Measurements from ENCODE around the gene CENPS. TPM values are rescaled to one million over a fixed set of nuclear protein-coding genes. Genes with fewer than 3 reads are reported as not detected.
"Not testable (repeated sequence)": the region's sequence is repeated elsewhere in the genome, so short reads cannot be mapped to it uniquely, and the experiment has no call there.

The CENPS gene
- total RNA-seq, 1 experiment from 2014 or later, result 14.3 TPM

DNA sequence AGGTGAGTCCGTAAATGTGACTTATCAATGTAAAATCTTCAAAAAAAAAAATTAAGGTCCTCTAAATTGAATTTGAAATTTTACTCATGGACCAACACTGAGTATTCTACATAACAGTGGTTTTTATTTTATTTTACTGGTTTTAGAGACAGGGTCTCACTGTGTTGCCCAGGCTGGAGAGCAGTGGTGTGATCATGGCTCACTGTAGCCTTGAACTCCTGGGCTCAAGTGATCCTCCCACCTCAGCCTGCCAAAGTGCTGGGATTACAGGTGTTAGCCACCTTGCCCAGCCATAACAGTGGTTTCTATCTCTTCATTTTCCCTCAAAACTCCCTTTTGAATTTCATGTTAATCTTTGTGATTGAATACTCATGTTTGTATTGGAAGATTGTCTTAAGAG is 14.3 kb upstream of the CENPS start:
- DNase-seq (ENCODE audit: low spot score); in situ Hi-C loops (cut with HindIII; ENCODE audit: low sequenced_read_pairs): not testable (repeated sequence)

DNA sequence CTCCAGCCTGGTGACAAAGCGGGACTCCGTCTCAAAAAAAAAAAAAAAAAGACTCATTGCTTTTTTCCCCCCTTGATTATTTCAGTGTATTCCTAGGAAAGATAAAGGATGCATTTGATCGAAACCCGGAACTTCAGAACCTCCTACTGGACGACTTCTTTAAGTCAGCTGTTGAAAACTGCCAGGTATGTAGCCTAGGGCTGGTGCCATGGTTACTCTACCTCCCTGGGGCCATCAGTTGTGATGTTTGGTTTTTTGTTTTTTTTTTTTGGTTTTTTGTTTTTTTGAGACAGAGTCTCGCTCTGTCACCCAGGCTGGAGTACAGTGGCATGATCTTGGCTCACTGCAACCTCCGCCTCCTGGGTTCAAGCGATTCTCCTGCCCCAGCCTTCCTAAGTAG is 11.5 kb upstream of the CENPS start:
- in situ Hi-C loops (cut with HindIII; ENCODE audit: low sequenced_read_pairs), result not testable (repeated sequence)

DNA sequence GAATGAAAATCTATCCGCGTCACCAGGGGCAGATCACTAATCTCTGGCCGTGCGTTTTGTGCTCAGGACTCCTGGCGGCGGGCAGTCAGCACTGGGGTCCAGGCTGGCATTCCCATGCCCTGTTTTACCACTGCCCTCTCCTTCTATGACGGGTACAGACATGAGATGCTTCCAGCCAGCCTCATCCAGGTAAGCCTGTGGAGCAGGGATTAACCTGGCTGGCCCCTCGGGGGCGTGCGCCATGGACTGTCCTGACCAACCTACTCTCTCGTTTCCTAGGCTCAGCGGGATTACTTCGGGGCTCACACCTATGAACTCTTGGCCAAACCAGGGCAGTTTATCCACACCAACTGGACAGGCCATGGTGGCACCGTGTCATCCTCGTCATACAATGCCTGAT is 10.9 kb upstream of the CENPS start:
- no peak for DNase-seq (ENCODE audit: low spot score)
- in situ Hi-C loops (cut with HindIII; ENCODE audit: low sequenced_read_pairs), result no loop called here

More for the DNA sequence above, 11.5 kb upstream of the CENPS start:
- DNase-seq (ENCODE audit: low spot score), result not testable (repeated sequence)

DNA sequence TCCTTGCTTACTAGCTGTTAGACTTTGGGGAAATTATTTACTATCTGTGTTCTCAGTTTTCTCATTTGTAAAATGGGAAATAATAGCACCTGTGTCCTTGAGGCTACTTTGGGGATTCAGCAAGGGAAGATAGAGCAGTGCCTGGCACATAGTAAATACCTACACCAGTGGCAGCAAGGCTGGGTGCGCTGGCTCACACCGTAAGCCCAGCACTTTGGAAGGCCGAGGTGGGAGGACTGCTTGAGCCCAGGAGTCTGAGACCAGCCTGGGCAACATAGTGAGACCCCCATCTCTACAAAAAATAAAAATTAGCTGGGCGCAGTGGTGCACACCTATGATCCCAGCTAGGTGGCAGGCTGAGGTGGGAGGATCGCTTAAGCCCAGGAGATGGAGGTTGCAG is 8.6 kb upstream of the CENPS start:
- no peak for DNase-seq (ENCODE audit: low spot score)
- in situ Hi-C loops (cut with HindIII; ENCODE audit: low sequenced_read_pairs), result no loop called here

DNA sequence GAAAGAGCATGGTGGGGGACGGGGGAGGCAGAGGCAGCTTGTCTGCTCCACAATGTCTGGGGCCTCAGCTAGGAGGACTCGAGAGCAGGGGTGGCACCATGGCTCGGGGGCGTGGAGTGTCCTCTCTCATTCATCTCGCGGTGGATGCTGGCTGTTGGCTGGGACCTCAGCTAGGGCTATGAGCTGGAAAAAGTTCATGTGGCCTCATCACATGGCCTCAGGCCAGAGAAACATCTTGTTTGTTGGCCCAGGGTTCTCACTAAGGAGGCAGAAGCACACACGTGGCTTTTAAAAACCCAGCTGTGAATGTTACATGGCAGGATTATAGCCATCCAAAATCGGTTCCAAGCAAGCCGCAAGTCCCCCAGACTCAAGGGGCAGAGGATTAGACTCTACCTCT is 6.2 kb upstream of the CENPS start:
- DNase-seq (ENCODE audit: low spot score), result no peak
- in situ Hi-C loops (cut with HindIII; ENCODE audit: low sequenced_read_pairs), result no loop called here

DNA sequence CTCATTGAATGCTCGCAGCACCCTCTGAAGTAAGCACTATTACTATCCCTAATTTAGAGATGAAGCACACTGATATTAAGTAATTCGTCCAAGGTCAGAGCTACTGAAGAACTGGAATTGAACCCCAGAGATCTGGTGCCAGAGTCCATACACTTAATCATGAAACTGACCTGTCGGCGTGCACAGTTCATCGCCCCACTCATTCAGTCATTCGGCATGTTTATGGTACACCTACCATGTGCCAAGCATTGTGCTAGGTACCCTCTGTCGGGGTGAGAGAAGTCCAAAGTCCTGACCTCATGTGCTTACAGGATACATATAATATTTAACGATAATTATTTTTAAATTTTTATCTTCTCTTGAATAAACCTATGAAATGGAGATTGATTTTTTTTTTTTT is 5.6 kb upstream of the CENPS start:
- in situ Hi-C loops (cut with HindIII; ENCODE audit: low sequenced_read_pairs), result no loop called here
- no peak for DNase-seq (ENCODE audit: low spot score)

DNA sequence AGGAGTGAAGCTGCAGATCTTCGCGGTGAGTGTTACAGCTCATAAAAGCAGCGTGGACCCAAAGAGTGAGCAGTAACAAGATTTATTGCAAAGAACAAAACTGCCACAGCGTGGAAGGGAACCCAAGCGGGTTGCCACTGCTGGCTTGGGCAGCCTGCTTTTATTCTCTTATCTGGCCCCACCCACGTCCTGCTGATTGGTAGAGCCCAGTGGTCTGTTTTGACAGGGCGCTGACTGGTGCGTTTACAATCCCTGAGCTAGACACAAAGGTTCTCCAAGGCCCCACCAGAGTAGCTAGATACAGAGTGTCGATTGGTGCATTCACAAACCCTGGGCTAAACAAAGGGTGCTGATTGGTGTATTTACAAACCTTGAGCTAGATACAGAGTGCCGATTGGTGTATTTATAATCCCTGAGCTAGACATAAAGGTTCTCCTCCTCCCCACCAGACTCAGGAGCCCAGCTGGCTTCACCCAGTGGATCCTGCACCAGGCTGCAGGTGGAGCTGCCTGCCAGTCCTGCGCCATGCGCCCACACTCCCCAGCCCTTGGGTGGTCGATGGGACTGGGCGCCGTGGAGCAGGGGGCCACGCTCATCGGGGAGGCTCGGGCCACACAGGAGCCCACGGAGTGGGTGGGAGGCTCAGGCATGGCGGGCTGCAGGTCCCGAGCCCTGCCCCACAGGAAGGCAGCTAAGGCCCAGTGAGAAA is 4.3 kb upstream of the CENPS start:
- in situ Hi-C loops (cut with HindIII; ENCODE audit: low sequenced_read_pairs); DNase-seq (ENCODE audit: low spot score): not testable (repeated sequence)

DNA sequence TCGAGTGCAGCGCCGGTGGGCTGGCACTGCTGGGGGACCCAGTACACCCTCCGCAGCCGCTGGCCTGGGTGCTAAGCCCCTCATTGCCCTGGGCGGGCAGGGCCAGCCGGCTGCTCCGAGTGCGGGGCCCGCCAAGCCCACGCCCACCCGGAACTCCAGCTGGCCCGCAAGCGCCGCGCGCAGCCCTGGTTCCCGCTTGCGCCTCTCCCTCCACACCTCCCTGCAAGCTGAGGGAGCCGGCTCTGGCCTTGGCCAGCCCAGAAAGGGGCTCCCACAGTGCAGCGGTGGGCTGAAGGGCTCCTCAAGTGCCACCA is 3.7 kb upstream of the CENPS start:
- in situ Hi-C loops (cut with HindIII; ENCODE audit: low sequenced_read_pairs); DNase-seq (ENCODE audit: low spot score): not testable (repeated sequence)

DNA sequence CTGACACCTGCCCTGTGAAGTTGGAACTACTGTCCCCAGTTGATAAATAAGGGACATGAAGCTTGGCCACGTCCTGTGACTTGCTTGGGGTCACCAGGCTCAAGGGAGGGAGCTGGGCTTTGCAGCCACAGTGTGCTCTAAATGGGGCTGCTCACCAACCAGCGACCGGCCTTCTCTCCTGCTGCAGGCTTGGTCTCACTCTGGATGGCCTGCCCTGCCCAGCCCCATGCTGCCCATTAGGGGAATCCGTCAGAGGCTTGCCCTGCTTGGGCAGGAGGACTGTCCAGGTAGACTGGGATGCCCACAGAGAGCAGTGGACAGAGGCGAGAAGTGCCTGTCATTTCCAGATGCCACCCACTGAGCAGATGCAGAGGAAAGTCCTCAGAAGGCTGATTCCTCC is 1.2 kb upstream of the CENPS start:
- in situ Hi-C loops (cut with HindIII; ENCODE audit: low sequenced_read_pairs), result no loop called here

DNA sequence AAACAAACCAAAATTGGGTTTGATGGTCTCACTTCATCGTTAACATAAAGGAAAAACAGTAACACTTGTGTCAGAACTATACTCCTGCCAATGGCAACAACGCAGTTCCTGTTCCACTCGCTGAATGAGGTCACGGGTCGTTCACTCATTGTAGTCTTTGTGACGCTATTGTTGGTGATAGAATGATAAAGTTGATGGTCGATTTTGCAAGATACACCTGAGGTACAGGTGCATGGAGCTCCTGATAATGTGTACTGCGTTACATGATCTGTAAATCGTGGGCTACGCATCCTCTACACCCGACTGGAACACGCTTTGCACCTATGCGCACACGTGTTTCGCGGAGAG is 391 bp upstream of the CENPS start:
- DNase-seq (ENCODE audit: low spot score), result no peak
- in situ Hi-C loops (cut with HindIII; ENCODE audit: low sequenced_read_pairs), result no loop called here

More for the DNA sequence above, 1.2 kb upstream of the CENPS start:
- DNase-seq (ENCODE audit: low spot score), result no peak

DNA sequence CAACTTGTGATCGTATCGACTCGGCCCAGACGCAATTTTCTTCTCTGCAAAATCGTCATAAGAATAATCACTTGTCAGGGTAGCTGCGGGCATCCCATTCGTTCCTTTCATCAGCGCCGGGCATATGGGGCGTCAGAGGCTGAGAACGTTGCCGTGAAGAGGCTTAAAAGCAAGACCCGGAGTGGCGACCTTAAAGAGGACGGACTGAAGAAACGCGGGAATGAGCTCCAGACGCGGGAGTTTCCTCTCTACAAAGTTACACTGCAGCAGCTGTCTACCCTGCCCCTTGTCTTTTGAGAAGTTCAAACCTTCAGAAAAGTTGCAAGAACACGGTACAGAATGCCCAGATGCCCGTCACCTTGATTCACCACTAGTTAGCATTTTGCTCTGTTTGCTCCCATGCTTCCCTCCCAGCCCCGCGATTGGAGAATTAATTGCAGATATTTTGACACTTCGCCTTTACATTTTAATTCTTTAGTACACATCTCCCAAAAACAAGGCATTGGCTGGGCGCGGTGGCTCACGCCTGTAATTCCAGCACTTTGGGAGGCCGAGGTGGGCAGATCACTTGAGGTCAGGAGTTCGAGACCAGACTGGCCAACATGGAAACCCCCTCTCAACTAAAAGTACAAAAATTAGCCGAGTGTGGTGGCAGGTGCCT is 967 bp downstream of the CENPS start:
- DNase-seq (ENCODE audit: low spot score), result no peak
- in situ Hi-C loops (cut with HindIII; ENCODE audit: low sequenced_read_pairs), result no loop called here

DNA sequence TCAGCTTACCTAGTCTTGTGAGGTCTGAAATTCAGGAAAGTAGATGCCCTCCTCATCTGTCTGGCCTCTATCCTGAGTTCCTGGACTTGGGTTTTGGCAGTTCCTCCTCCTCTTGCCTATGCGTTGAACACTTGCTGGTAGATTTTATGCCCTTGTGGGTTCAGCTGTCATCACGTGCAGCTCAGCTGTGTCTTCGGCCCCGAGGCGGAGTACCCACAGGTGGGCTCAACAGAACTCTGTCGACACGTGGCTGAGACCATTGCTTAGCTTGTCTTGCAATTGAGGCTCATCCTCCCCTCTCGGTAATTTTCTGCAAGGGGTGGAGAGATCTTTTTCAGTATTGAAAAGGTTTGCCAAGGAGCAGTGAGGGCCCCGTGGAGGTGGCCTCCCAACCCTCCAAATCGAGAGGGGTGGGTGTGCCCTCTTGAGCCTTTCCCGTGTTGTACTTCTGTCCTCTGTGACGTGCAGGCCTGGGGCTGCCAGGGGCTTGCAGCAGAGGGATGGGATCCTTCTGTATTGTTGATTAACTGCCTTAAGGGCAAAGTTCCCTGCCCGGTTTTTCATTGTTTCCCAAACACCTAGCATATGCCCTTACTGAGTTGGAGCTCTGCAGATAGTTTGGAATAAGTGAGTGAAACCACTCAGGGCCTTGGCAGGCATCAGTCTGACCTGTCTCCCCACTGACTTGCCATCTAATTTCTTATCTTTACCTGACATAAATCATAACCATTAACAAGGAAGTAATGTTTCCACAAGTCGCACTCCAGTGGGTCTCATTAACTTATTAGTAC is 2.9 kb downstream of the CENPS start:
- in situ Hi-C loops (cut with HindIII; ENCODE audit: low sequenced_read_pairs), result no loop called here
- DNase-seq (ENCODE audit: low spot score), result no peak

DNA sequence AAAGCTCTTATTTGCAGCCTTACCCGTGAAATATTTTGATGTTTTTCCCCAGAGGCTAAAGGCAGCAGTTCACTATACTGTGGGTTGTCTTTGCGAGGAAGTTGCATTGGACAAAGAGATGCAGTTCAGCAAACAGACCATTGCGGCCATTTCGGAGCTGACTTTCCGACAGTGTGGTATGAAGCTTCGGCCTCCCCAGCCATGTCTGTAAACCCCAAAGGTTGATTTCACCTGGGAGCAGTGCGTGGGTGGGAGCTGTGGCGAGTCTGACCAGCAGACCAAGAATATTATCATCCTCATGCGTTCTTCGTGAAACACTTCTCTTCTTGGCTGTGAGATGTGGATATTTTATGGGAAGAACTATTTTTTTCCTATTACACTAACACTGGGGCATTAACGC is 3.6 kb downstream of the CENPS start:
- no peak for DNase-seq (ENCODE audit: low spot score)
- in situ Hi-C loops (cut with HindIII; ENCODE audit: low sequenced_read_pairs), result no loop called here

DNA sequence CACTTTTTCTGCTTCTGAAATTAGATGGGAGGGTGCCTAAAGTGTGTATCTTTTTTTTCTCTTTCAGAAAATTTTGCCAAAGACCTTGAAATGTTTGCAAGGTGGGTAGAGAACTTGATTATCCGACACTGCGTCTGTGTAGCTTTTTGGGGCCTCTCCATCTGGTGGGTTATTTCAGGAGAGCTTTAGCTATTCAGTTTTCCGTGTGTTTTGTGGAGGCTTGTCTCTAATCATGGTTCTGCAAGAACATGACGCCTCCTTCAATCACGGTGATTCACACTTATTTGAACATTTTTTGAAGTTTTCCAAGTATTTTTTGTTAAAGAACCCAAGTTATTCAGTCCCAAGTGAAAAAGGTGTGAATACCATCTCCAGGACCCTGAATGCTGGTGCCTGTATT is 4.4 kb downstream of the CENPS start:
- DNase-seq (ENCODE audit: low spot score), result no peak
- in situ Hi-C loops (cut with HindIII; ENCODE audit: low sequenced_read_pairs), result no loop called here

DNA sequence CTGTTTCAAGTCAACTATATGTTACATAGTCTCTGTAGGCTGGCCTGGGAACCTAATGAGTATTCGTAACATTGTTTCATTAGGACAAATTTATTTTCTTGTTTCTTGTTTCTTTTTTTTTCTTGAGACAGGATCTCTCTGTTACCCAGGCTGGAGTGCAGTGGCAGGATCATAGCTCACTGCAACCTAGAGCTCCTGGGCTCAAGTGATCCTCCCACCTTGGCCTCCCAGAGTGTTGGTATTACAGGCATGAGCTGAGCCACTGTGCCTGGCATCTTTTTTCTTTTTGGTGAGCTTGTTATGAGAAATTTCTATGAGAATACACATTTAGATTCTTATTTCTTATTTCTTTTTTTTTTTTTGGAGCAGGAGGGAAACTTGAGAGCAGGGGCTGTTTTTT is 6.8 kb downstream of the CENPS start:
- no peak for DNase-seq (ENCODE audit: low spot score)
- in situ Hi-C loops (cut with HindIII; ENCODE audit: low sequenced_read_pairs), result no loop called here

DNA sequence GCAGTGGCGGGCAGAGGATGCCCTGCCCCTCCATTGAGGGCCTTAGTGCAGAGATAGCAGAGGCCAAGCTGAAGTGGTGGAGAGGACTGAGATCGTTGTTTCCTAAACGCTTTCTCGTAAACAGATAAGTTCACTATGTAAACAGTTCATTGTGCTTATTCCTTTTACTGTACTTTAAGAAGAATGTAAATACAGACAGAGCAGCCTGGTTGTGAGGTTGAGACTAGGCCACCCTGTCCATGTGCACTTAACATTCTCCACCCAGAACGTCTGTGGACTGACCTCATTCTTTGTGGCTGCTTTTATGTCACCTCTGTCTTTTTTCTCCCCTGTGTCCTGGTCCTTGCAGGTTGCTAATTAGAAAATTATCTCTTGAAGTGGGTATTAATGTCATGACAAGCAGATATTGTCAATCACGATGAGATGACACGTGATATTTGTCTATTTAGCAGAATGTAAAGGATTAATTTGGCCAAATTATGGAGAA is 8.5 kb downstream of the CENPS start:
- no peak for DNase-seq (ENCODE audit: low spot score)
- in situ Hi-C loops (cut with HindIII; ENCODE audit: low sequenced_read_pairs), result no loop called here

DNA sequence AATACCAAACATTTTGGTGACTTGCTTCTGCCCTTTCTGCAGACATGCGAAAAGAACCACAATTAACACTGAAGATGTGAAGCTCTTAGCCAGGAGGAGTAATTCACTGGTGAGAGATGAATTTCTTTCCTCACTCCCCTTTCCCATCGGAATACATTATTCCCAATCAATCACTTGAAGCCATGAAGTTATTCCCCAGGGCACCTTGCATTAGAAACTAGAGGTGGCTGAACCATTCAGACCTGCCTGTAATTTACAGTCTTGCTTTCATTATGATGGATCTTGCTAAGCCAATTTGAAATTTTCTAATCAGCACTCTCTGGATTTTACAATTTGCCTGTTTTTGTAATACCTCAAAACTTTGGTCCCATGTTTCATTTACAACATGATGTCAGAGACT is 10.1 kb downstream of the CENPS start:
- DNase-seq (ENCODE audit: low spot score), result no peak
- in situ Hi-C loops (cut with HindIII; ENCODE audit: low sequenced_read_pairs), result no loop called here

DNA sequence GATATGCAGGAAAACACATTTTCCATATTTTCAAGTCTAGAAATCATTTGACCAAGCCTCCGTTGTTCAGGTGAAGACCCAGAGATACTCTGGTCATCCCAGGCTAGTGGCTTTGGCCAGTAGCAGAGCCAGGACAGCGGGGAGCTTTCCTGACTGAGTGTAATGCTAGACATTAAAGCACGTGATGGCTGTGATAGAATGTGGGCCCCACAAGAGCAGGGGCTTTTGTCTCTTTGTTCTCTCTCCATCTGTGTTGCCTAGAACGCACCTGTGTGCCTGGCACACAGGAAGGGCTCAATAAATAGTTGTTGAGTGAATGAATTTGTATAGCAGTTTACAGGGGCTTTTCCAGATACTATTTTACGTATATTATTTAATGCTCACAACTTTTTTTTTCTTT is 10.6 kb downstream of the CENPS start:
- in situ Hi-C loops (cut with HindIII; ENCODE audit: low sequenced_read_pairs), result no loop called here
- DNase-seq (ENCODE audit: low spot score), result no peak

DNA sequence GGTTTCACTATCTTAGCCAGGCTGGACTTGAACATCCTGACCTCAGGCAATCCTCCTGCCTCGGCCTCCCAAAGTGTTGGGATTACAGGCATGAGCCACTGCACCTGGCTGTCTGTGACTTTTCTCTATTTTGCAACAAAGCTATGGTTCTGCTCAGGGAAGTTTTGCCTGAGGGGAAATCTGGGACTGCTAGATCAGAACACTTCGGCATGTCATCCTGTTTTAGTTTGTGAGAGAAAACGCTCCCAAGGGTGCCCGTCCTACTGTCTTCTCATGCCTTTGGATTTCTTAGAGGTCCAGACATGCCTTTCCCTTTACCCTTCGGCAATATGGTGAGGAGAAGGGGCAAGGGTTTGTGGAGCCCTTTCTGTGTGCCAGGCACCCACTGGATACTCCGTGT is 14.0 kb downstream of the CENPS start:
- in situ Hi-C loops (cut with HindIII; ENCODE audit: low sequenced_read_pairs), result no loop called here
- DNase-seq (ENCODE audit: low spot score), result no peak

DNA sequence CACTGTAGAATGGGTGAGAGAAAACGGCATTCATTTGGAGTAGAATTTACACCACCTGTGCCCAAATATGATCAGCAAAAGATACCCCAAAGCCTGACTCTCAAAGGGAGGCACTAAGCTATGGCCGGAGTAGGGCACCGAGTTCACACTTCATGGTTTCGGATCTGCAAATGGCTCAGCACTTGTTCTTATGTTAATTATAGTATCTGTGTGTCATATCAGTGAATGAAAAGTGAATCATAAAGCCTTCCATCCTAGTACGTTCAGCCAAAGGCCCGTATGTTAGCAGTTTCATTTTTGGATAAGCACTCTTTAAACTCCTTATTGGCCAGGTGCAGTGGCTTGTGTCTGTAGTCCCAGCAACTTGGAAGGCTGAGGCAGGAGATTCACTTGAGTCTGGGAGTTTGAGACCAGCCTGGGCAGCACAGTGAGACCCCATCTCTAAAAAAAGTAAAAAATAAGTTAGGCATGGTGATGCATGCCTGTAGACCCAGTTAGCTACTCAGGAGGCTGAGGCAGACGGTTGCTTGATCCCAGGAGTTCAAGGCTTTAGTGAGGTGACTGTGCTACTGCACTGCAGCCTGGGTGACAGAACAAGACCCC is 14.7 kb downstream of the CENPS start:
- DNase-seq (ENCODE audit: low spot score), result no peak
- in situ Hi-C loops (cut with HindIII; ENCODE audit: low sequenced_read_pairs), result no loop called here

Measured in G401 (cell line).